Measurements from ENCODE around the gene CACNA2D3. TPM values are rescaled to one million over a fixed set of nuclear protein-coding genes. Genes with fewer than 3 reads are reported as not detected.

CACNA2D3 gene
- total RNA-seq, 1 donor from 2014 or later, result not detected

- no peak for TF ChIP-seq CTCF (IDR thresholded peaks at IDR 0.05)
- H3K27ac Mint-ChIP-seq (ENCODE audit: unreplicated experiment), result no peak overlapping the region
These were observed 371.9 kb downstream of the CACNA2D3 start for GRCh38 chr3:54494209-54494608.

GRCh38 chr3:54506603-54507002, 384.3 kb downstream of the CACNA2D3 start:
- no peak for DNase-seq (ENCODE audit: low spot score)

More at GRCh38 chr3:54494209-54494608, 371.9 kb downstream of the CACNA2D3 start:
- Mint-ChIP-seq H3K4me3 (ENCODE audit: unreplicated experiment) (no peak overlapping the region), H3K4me1 (ENCODE audit: low read depth) (no peaks in the 10 kb centered on the region), H3K27me3 (ENCODE audit: low read depth) (no peaks in the 10 kb centered on the region), H3K36me3 (ENCODE audit: low read depth) (no peaks in the 10 kb centered on the region), H3K9me3 (ENCODE audit: low read depth) (peaks cover 29% of the 10 kb centered on the region)
- no peak for DNase-seq (ENCODE audit: low spot score)

DNA sequence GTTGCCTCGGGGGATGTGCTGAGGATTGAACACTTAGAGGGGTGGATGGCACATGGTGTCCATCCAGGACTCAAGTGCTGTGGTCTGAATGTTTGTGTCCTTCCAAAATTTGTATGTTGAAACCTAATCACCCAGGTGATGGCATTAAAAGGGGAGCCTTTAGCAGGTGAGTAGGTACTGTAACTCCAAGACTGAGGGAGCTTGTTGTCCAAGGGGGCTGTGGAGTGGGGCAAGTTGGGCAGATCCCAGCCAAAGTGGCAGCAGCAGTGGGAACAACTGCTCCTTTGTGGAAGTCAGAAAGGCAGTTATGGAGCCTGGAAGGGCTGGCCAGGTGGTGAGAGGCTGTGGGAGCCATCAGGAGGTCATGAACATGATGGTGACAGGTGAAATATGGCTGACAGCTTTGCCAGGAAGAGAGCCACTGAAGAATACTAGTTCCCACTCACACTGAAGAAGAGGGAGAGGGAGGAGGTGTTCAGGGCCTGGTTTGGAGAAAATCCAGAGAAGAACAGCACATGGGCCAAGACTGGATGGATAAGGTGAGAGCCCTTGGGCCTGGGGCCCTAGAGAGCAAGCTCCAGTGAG, 385.6 kb downstream of the CACNA2D3 start:
- Mint-ChIP-seq H3K36me3 (ENCODE audit: low read depth) (no peaks in the 10 kb centered on the region), H3K27ac (ENCODE audit: unreplicated experiment) (no peak overlapping the region), H3K4me1 (ENCODE audit: low read depth) (no peaks in the 10 kb centered on the region), H3K4me3 (ENCODE audit: unreplicated experiment) (no peak overlapping the region), H3K9me3 (ENCODE audit: low read depth) (peaks cover 7% of the 10 kb centered on the region), H3K27me3 (ENCODE audit: low read depth) (peaks cover 6% of the 10 kb centered on the region)
- DNase-seq (ENCODE audit: low spot score), result no peak
- no peak for TF ChIP-seq CTCF (IDR thresholded peaks at IDR 0.05)

More at GRCh38 chr3:54506603-54507002, 384.3 kb downstream of the CACNA2D3 start:
- peaks cover 6% of the 10 kb centered on the region for H3K27me3 Mint-ChIP-seq (ENCODE audit: low read depth)
- peaks cover 8% of the 10 kb centered on the region for H3K9me3 Mint-ChIP-seq (ENCODE audit: low read depth)
- no peak overlapping the region for H3K27ac Mint-ChIP-seq (ENCODE audit: unreplicated experiment)
- no peak for TF ChIP-seq CTCF (IDR thresholded peaks at IDR 0.05)
- H3K4me1 Mint-ChIP-seq (ENCODE audit: low read depth), result no peaks in the 10 kb centered on the region
- H3K4me3 Mint-ChIP-seq (ENCODE audit: unreplicated experiment), result no peak overlapping the region
- H3K36me3 Mint-ChIP-seq (ENCODE audit: low read depth), result no peaks in the 10 kb centered on the region

- Mint-ChIP-seq H3K4me1 (ENCODE audit: low read depth) (no peaks in the 10 kb centered on the region), H3K36me3 (ENCODE audit: low read depth) (no peaks in the 10 kb centered on the region), H3K27me3 (ENCODE audit: low read depth) (peaks cover 6% of the 10 kb centered on the region), H3K4me3 (ENCODE audit: unreplicated experiment) (no peak overlapping the region), H3K9me3 (ENCODE audit: low read depth) (peaks cover 6% of the 10 kb centered on the region), H3K27ac (ENCODE audit: unreplicated experiment) (no peak overlapping the region)
- TF ChIP-seq CTCF (IDR thresholded peaks at IDR 0.05), result no peak
- no peak for DNase-seq (ENCODE audit: low spot score)
These were observed 388.2 kb downstream of the CACNA2D3 start for GRCh38 chr3:54510506-54510905.

DNA sequence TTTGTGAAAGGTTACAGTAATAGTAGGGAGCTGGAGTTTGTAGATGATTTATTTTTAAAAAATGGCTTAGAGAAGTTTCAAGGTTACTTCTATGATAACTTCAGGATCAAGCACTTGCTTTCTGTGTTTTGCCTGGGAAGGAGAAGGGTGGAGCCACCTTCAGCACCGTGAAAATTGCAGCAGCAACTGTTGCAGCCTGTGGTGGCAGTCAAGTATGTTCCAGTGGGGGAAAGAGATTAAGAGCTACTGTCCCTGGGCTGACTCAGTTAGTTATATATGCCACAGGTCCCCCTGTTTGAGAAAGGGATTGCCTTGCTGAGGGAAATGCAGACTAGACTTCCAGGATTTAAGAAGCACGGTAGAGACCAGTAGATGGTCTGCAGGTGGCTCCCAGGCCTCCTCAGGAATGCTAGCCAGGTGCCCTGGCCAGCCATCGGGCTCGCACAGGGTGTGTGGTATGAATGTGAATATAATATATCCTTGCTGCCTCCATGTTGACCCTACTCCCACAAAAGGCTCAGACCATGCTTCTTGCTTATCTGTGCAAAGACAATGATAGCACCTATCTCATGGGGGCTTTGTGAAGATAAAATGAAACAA, 389.5 kb downstream of the CACNA2D3 start:
- peaks cover 6% of the 10 kb centered on the region for H3K9me3 Mint-ChIP-seq (ENCODE audit: low read depth)
- no peaks in the 10 kb centered on the region for H3K36me3 Mint-ChIP-seq (ENCODE audit: low read depth)
- DNase-seq (ENCODE audit: low spot score), result no peak
- H3K27ac Mint-ChIP-seq (ENCODE audit: unreplicated experiment), result no peak overlapping the region
- TF ChIP-seq CTCF (IDR thresholded peaks at IDR 0.05), result no peak
- no peak overlapping the region for H3K4me3 Mint-ChIP-seq (ENCODE audit: unreplicated experiment)
- H3K4me1 Mint-ChIP-seq (ENCODE audit: low read depth), result no peaks in the 10 kb centered on the region
- H3K27me3 Mint-ChIP-seq (ENCODE audit: low read depth), result peaks cover 6% of the 10 kb centered on the region

Data from chondrocyte (in vitro differentiated cells).